ENCODE data around the gene SRCIN1. TPM values are rescaled to one million over a fixed set of nuclear protein-coding genes. Genes with fewer than 3 reads are reported as not detected.
"Not testable (repeated sequence)": the region's sequence is repeated elsewhere in the genome, so short reads cannot be mapped to it uniquely, and the experiment has no call there.

The SRCIN1 gene
- total RNA-seq, 2 donors from 2014 or later = 2.4 to 4.8 TPM

GRCh38 chr17:38533866-38534497 is 71.8 kb downstream of the SRCIN1 start:
- H3K27me3 ChIP-seq (replicated peaks; ENCODE audit: insufficient read depth) = peaks cover 8% of the 10 kb centered on the region
- no peaks in the 10 kb centered on the region for H3K36me3 ChIP-seq
- intact Hi-C loops (cut with DNase I) = no loop called here
- no peak overlapping the region for H3K27ac ChIP-seq
- H3K9me3 ChIP-seq = no peaks in the 10 kb centered on the region
- H3K4me3 ChIP-seq = no peak overlapping the region
- TF ChIP-seq POLR2A (IDR thresholded peaks at IDR 0.05) (no peak), POLR2AphosphoS5 (IDR thresholded peaks at IDR 0.05) (no peak)
- TF ChIP-seq, protein P1, sequence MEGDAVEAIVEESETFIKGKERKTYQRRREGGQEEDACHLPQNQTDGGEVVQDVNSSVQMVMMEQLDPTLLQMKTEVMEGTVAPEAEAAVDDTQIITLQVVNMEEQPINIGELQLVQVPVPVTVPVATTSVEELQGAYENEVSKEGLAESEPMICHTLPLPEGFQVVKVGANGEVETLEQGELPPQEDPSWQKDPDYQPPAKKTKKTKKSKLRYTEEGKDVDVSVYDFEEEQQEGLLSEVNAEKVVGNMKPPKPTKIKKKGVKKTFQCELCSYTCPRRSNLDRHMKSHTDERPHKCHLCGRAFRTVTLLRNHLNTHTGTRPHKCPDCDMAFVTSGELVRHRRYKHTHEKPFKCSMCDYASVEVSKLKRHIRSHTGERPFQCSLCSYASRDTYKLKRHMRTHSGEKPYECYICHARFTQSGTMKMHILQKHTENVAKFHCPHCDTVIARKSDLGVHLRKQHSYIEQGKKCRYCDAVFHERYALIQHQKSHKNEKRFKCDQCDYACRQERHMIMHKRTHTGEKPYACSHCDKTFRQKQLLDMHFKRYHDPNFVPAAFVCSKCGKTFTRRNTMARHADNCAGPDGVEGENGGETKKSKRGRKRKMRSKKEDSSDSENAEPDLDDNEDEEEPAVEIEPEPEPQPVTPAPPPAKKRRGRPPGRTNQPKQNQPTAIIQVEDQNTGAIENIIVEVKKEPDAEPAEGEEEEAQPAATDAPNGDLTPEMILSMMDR (IDR thresholded peaks at IDR 0.05) = no peak
- no peaks in the 10 kb centered on the region for H3K4me1 ChIP-seq (replicated peaks)
- DNase-seq (ENCODE audit: low spot score) = no peak
- 61% methylated on average over 13 of the region's 13 CpGs for WGBS

DNA sequence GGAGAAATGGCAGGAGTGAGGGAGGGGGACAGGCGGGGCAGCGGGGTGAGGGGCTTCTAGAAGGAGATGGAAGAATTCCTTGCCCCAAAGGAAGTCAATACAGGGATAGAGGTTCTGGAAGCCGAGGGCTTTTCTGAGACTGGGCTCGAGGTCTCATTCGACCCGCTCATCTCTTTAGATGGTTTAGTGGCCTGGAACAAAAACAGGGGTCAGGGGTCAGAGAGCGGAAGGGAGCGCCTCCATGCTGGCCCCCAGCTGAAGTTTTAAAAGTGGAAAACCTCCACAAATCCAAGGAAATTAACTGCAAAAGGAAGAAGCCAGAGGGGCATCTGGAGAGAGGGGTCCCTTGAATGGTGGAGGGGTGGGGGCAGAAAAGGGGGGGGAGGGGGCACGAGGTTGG is 72.5 kb downstream of the SRCIN1 start:
- Histone ChIP-seq H3K4me3 (no peak overlapping the region), H3K27me3 (replicated peaks; ENCODE audit: insufficient read depth) (peaks cover 8% of the 10 kb centered on the region), H3K27ac (no peak overlapping the region), H3K36me3 (no peaks in the 10 kb centered on the region), H3K4me1 (replicated peaks) (no peaks in the 10 kb centered on the region), H3K9me3 (no peaks in the 10 kb centered on the region)
- no peak for DNase-seq (ENCODE audit: low spot score)
- intact Hi-C loops (cut with DNase I) = no loop called here
- 43% methylated on average over 9 of the region's 9 CpGs for WGBS
- TF ChIP-seq, protein P1 (IDR thresholded peaks at IDR 0.05) = no peak
- TF ChIP-seq POLR2AphosphoS5 (IDR thresholded peaks at IDR 0.05) = no peak
- no peak for TF ChIP-seq POLR2A (IDR thresholded peaks at IDR 0.05)

DNA sequence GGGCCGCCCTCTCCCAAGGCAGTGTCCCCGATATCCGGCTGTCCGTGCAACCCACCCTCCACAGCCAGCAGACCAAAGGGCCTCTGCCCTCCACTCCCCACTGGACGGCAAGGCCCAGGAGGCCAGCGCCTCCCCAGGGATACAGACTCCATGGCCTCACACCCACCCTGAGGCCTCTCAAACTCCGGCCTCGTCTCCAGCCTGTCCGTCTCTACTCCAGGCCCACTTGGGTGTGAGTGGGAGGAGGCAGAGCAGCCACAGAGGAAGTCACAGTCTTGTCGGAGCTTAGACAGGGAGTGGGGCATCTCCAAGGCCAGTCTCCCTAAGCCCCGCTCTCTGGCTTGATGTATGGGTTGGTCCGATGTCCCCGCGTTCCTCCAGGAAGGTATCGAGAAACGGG is 73.3 kb downstream of the SRCIN1 start:
- 81% methylated on average over 16 of the region's 16 CpGs for WGBS
- DNase-seq (ENCODE audit: low spot score) = no peak
- H3K27ac ChIP-seq = no peak overlapping the region
- H3K36me3 ChIP-seq = no peaks in the 10 kb centered on the region
- H3K4me3 ChIP-seq = no peak overlapping the region
- intact Hi-C loops (cut with DNase I) = no loop called here
- H3K4me1 ChIP-seq (replicated peaks) = no peaks in the 10 kb centered on the region
- no peaks in the 10 kb centered on the region for H3K9me3 ChIP-seq
- peaks cover 8% of the 10 kb centered on the region for H3K27me3 ChIP-seq (replicated peaks; ENCODE audit: insufficient read depth)
- TF ChIP-seq POLR2A (IDR thresholded peaks at IDR 0.05) (no peak), POLR2AphosphoS5 (IDR thresholded peaks at IDR 0.05) (no peak)
- TF ChIP-seq, protein P1 (IDR thresholded peaks at IDR 0.05) = no peak

GRCh38 chr17:38531761-38532160 is 74.0 kb downstream of the SRCIN1 start:
- H3K4me3 ChIP-seq; H3K27ac ChIP-seq; H3K36me3 ChIP-seq; intact Hi-C loops (cut with DNase I); H3K27me3 ChIP-seq (replicated peaks; ENCODE audit: insufficient read depth); DNase-seq (ENCODE audit: low spot score); H3K9me3 ChIP-seq; H3K4me1 ChIP-seq (replicated peaks): not testable (repeated sequence)
- 77% methylated on average over 11 of the region's 11 CpGs for WGBS

DNA sequence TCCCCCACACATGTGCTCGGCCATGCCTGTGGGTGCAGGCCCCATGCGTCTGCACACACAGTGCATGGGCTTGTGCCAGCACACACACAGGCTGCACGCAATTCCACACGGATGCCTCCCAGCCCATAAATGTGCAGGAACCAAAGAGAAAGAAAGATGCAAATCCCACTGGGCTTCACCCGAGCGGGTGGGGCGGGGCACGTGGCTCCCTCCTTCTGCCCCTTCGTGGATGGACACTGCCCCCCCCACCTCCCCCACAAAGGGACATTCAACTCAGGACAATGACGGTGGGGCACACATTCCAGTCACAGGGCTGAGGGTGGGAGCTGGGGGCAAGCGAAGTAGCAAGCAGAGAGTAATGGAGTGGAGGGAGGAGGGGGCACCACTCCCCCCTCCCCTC is 74.9 kb downstream of the SRCIN1 start:
- H3K4me1 ChIP-seq (replicated peaks); intact Hi-C loops (cut with DNase I); H3K27ac ChIP-seq; DNase-seq (ENCODE audit: low spot score); H3K4me3 ChIP-seq; H3K36me3 ChIP-seq; H3K27me3 ChIP-seq (replicated peaks; ENCODE audit: insufficient read depth); H3K9me3 ChIP-seq: not testable (repeated sequence)
- 11% methylated on average over 11 of the region's 11 CpGs for WGBS

DNA sequence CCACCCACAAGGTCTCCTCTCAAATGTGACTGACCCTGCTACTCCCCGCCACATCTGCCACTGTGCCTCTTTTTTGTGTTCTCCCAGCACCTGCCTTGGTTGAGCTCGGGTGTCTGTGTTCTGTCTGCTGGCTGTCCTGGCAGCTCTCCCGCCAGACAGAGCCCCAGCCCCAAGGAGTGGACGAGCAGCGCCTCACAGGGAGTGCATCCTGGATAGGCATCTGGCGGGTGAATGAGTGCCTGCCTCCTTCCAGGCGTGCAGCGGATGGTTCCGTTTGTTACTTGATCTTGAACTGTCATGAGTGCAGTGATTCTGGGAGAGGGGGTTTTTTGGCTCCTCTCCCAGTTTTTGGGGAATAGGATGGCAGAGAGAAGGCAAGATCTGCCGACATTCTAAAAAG is 77.6 kb downstream of the SRCIN1 start:
- intact Hi-C loops (cut with DNase I); H3K27ac ChIP-seq; H3K36me3 ChIP-seq; H3K9me3 ChIP-seq; H3K27me3 ChIP-seq (replicated peaks; ENCODE audit: insufficient read depth); H3K4me1 ChIP-seq (replicated peaks); DNase-seq (ENCODE audit: low spot score); H3K4me3 ChIP-seq: not testable (repeated sequence)
- WGBS = 19% methylated on average over 7 of the region's 10 CpGs

DNA sequence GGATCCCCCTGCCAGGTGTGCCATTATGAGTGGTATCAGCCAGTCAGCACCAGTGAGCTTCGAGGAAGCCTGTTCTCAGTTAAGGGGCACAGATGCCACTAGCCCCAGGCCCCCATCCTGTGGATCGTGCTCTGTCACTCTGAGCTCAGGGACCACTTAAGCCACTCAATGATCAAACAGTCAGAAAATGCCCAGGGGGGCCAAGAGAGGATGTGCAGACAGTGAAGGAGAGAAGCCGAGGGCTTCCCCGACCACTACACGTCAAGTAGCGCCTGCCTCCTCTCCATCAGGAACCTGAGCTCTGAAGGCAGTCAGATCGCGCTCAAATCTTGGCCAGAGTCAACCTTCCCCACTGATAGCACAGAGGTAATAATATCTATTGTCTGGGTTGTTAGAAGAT is 79.2 kb downstream of the SRCIN1 start:
- H3K4me3 ChIP-seq; H3K27me3 ChIP-seq (replicated peaks; ENCODE audit: insufficient read depth); intact Hi-C loops (cut with DNase I); H3K36me3 ChIP-seq; DNase-seq (ENCODE audit: low spot score); H3K9me3 ChIP-seq; H3K4me1 ChIP-seq (replicated peaks); H3K27ac ChIP-seq: not testable (repeated sequence)
- WGBS = 62% methylated on average over 8 of the region's 8 CpGs
